ENCODE results near the gene DNAJC18.

Gene DNAJC18

DNA sequence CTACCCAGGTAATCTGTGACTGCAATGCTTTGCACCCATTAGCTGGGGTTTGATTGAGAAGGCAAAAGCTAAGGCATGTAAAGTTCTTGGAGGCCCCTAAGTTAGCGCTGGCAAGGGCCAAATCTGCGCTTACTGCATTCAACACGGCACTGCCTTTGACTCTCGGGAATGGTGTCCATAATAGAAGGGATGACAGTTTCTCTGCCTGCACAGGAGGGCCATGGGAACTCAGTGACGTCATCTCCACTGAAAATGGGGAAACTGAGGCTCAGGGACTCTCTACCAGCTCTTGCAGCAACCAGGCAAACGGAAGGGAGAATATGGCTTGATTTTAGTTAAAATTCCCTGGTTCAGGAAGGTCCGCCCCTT is 35.9 kb downstream of the DNAJC18 start:
- DNase-seq (ENCODE audit: low read depth), result no peak

- peak; percentile 56 for DNase-seq (ENCODE audit: low read depth)
Observed at GRCh38 chr5:139402561-139403158, 36.7 kb downstream of the DNAJC18 start.

GRCh38 chr5:139401546-139401945 is 37.8 kb downstream of the DNAJC18 start:
- no peak for DNase-seq (ENCODE audit: low read depth)

GRCh38 chr5:139399501-139400121 is 39.7 kb downstream of the DNAJC18 start:
- DNase-seq (ENCODE audit: low read depth), result no peak

GRCh38 chr5:139397921-139398320 is 41.4 kb downstream of the DNAJC18 start:
- no peak for DNase-seq (ENCODE audit: low read depth)

DNA sequence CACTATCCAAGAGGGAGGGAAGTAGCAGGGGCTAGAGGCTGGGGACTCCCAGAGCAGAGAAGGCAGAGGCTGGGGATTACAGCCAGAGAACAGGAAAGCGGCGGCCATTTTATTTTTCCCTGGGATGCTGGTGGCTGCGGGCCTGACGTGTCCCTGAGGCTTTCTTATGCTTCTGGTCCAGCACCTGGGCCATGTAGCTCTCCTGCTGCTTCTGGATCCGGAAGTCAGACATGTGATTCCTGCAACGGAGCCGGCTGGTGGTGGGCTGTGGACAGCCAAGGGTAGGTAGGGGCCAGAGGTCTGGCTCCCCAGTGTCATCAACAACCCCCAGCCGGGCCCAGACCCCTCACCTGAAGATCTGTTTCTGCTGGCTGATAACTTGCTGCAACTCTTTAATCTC is 42.6 kb downstream of the DNAJC18 start:
- DNase-seq (ENCODE audit: low read depth), result no peak

DNA sequence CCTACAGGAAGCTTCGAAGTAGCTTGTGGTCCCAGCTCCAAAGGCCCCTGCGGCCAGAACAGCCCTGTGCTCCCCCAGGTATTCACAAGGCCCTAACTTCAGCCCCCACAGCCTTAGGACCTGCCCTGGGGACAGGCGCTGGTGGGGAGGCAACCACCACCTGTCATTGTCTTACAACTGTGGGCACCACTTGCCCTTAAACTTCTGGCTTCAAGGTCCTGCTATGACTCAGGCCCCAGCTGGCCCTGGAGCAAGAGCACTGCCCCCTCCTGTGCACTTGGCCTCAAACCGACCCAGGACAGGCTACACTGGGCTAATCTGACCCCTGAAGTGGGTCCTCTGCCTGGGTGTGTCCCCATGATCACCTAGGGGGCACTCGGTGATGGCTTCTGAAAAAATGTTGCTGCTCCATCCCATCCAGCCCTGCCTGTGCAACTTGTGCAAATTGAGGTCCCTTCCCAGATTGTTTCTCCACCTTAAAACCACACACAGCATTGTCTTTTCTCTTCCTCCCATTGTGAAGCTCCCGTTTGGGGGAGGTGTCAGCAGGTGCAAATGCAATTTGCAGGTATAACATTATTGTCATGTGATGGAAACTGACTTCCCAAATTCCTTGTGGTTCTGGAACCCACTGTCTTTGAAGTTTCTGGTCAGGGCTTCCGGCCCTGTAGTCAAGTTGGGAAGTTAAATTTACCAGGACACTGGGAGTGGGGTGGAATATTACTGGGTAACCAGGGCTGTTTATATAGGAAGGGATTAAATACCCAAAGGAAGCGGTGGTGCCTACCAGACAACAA is 43.3 kb downstream of the DNAJC18 start:
- peak; percentile 64 for DNase-seq (ENCODE audit: low read depth)

DNA sequence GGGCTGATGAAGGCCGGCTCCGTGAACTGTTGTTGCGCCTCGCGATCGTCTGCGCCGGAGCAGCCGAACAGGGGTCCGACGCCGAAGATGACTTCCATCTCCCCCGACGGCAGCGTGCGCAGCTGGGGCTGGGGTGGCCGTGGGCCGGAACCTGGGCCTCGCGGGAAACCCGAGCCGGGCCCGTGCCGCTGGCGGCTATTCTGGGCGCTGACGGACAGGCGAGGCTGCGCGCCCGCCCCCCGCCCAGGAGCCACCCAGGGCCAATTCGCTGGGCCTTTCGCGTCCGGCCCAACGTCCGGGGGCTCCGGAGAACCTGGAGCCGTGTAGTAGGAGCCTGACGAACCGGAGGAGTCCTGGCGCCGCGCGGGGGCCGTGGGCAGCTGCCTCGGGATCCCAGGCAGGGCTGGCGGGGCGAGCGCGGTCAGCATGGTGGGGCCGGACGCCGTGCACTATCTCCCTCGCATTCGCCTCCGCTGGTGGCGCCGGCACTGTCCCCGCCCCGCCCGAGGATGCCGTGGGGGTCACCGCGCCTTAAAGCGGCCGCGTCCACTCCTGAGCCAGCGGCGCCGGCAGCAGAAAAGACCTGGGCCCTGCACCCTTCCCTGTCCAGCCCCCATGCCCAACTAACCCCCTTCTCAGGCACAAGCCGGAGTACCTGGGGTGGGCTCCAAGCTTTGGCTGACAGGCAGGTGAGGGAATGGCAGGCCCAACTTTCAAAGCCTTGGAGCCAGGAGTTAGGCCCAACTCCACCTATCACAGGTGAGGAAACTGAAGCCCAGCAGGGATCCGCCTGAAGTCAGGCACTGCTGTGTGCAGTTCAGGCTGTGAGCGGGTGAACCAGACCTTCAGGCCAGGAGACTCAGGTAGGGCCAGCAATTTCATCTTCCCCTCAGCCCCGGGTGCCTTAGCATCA is 44.4 kb downstream of the DNAJC18 start, which contains the start of gene PROB1:
PROB1 (minus strand) TSS at position 451 of the 913 bp plus-strand sequence; CDS start at position 428, 23 bp downstream.
- peak; percentile 46 for DNase-seq (ENCODE audit: low read depth)

- peak; percentile 55 for DNase-seq (ENCODE audit: low read depth)
Observed at GRCh38 chr5:139394123-139394653, 45.1 kb downstream of the DNAJC18 start.

DNA sequence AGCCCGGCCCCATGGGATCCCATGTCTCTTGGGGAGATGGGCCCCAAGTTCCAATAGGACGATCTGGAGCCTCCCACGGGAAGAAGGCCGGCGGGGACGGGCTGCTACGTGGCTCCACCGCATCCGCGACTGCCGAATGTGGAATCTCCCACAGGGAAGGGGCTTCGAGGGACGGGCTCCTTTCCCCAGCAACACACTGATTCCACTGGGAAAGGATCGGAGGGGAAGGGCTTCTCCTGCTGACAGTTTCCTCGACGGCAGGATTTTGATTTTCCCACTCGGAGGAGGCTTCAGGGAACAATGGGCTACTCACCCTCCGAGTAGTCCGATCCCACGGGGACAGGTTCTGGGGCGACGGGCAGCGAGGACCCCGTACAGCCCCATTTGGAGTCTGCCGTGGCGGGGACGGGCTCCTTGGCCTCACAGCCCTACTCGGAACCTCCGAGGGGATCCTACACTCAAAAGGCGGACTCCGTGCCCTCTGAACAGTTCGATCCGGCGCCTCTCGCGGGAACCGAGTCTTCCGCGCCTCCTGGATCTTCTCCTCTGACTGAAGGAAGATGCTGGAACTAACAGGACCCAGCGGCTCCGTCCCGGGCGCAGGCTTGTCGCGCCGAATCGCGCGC is 45.7 kb downstream of the DNAJC18 start:
- DNase-seq (ENCODE audit: low read depth), result no peak

DNA sequence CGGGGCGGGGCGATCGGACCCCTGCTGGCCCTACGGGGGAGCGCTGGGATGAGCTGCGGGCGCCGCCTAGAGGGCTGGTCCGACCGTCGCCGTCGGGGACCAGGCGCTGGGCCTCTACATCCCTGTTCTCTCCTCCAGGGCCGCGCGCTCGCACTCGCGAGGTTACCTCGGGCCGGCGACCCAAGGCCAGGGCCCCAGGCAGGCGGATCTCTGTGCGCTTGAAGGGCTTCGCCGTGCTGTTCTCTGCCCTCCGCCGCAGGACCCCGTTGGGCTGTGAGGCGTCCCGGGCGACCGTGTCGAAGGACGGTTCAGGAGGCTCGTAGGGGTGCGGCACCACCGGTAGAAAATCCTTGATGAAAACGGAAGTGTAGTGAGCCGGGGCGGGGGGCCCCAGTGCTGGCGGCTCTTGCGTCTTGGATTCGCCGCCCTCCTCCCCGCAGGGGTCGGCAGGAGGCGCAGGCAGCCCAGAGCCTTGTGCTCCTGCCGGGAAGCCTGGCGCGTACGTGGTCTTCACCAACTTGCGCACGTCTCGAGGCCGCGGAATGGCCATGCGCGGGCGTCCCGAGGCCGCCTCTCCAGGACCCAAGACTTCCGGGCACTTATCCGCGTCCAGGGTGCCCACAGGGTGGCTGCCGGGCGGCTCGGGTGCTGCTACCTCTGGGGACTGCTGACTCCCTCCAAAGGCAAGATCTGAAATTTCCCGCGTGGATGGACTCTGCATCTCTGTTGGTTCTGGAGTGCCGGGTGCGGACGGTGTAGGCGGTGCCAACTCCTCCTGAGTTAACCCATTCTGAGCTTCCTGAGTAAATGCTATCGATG is 46.4 kb downstream of the DNAJC18 start:
- DNase-seq (ENCODE audit: low read depth), result no peak

DNA sequence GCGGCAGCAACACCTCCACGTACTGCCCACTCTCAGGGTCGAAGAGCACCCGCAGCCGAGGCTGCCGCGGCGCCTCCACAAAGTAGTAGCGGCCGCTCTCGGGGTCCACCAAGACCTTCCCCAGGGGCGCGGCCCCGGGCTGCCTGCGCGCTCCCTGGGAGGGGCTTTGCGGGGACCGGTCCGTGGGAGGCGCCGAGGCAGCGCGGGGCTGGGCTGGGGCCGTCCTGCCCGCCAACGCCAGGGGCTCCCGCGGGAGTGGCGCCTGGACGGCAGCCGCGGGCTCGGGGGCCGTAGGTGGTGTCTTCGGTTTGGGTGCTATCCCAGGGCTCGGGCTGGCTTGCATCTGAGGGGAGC is 47.0 kb downstream of the DNAJC18 start:
- DNase-seq (ENCODE audit: low read depth), result no peak

DNA sequence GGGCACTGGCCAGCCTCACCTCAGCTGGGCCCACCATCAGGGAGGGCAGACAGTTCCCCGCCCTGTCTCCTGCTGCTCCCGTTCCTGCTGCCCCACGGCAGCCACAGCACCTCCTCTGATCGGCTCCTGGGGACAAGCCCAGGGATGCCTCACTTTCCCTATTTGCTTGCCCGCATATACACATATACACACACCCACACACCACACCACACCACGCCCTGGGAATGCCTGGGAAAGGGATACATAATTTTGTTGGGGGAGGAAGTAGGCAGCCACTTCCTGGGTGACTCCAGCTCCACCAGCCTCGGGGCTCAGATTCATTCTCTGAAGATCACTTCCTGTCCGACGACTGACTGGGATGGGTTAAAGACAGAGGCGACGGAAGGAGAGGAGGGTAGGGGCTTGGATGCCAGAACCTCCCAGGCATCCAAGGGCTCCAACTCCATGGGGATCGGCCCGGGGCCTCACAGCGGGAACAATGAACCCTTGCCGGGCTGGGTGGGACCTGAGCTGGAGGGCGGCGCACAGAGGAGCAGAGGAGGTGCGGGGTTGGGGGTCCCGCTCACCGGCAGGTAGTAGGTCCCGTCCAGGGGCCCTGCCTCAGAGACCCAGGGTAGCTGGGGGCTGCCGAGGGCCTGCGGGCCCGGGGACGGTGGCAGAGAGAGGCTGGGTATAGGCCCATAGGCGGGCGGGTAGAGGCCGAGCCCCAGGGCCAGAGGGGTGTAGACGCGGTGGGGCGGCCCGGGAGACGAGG is 47.6 kb downstream of the DNAJC18 start:
- peak; percentile 98 for DNase-seq (ENCODE audit: low read depth)

DNA sequence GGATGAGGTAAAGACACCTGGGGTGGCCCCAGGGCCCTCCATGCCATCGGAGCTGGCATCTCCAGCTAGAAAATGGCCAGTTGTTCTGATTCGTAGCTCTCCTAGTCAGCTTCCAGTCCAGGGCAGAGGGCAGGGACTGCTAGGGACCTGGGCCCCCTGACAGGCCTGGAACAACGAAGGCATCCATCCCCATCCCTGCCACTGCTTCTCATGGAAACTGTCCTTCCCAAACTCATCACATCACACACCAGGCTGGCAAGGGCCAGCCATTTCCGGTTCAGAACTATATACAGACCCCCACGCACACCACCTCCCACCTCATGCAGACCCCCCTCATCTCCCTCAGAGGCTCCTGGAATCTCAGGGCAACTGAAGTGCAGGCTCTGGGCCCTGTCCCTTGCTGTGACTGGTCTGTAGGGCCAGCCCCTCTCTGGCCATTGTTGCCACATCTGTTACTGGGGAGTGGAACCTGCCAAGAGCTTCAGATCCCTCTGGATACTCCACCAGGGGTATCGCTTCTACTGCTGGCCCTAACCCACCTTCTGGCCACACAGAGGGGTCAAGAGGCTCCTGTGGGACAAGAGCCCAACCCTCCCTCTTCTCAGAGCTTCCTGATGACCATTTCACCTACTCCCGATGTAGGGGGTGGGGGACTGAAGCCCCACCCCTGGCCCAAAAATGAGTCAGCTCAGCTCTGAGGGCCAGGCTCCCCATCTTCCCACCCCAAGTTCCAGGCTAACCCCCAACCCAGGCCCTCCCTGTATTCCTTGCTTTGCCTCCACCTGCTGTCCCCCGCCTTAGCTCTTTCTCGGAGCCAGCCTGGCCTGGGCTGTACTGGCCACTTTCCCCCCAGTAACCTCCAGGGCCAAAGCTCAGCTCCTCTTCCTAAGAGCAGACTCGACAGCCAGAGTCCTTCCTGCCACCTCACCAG is 48.4 kb downstream of the DNAJC18 start:
- DNase-seq (ENCODE audit: low read depth), result peak; percentile 67

DNA sequence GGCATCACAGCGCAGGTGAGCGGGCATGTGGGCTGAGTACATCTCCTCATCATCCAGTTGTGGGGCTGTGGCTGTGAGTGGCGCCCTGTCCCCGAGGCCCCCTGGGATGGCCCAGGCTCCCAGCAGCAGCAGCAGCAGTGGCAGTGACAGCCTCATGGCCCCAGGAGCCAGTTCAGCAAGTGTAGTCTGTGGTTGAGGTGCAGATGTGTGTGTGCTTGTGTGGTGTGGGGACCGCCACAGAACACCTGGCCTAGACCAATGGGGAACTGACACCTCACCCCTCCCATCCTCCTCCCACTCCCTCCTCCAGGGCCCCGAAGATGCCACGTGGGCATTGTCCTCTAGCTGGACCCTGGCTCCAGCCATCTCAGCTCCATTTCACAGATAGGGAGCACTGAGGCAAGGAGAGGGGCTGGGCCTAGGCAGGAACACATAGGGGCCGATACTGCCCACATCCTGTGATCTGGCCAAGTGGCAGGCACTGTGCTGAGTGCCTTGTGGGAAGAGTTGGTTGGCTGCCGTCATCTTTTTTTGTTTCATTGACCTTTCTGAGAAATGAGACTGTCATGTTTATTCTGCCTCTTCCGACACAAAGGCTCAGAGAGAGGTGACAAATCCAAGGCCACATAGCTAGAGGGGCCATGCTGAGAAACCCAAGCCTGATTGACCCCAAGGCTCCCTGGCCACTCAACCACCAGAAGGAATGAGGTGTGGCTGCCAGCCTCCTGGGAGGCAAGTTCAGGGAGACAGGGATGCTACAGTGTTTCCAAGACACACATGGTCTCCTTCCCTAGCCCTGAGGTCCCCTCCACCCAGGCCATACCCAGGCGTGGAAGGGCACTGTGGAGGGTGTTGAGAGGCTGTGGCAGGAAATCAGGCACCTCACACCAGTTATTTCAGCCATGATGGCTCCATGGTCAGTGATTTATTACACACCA is 49.4 kb downstream of the DNAJC18 start, which contains the start of gene MZB1:
MZB1 (minus strand) TSS at position 213 of the 938 bp plus-strand sequence; CDS start at position 156, 57 bp downstream.
- DNase-seq (ENCODE audit: low read depth), result no peak

DNA sequence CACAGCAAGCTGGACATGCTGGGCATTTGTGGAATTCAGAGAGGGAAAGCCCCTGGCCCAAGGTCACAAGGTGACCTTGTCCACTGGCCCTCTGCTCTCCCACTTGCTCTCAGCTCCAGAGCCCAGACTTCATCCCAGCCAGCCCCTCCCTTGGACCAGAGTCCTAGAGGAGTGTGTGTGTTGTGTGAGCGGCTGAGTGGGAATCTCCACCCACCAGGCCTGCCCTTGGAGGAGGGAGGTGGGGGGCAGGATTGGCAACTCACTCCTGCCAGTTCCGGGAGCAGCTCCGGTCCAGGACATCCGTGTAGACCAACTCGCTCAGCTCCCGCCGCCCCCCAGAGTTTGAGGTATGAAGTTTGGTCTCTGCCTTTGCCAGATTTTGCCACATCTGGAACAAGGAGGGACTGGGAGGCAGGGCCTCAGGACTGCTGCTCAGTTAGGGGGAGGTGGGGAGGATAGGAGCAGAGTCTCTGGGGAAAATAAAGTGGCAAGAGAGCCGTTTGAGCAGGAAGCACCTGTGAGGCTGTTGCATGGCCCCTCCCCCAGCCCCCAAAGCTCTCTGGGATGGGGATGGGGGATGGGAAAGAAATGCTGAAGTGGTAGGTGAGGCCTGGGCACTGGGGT is 51.0 kb downstream of the DNAJC18 start:
- no peak for DNase-seq (ENCODE audit: low read depth)

DNA sequence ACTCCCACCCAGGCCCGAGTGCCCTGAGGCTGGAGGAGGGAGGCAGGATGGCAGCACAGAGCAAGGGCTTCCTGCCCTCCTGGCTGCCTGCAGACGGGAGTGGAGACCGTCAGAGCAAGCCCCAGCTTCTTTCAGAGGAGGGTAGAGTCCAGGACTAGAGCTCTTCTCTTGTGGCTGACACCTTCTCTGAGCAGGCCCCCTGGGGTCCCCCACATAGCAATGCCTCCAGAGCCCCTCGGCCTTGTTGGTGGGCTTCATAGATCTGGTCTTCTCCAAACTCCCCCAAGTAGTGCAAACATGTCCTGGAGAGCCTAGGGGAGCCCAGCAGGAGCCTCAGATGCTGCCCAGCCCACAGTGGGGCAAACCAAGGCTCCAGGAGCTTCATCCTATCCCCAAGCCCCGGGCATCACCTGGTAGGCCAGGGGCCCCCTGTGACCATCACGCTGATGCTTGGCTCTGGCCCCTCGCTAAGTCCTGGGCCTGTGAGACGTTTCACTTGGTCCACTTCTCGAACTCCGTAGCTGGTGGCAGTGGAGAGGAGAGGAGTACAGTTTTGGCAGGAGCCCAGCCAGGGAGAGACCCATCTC is 51.6 kb downstream of the DNAJC18 start:
- no peak for DNase-seq (ENCODE audit: low read depth)
